HepG2 (cell line): ENCODE results near the gene NPBWR2. TPM values are rescaled to one million over a fixed set of nuclear protein-coding genes. Genes with fewer than 3 reads are reported as not detected.
A peak's percentile ranks its signal among the peaks of the same experiment; 100 is the strongest.

Experiments used
- ARID4A ChIP-seq: sonication (generic); formaldehyde crosslinking; IDR thresholded peaks from 2 replicates; pipeline ENCODE4 v1.5.0; 2020; ENCODE audit warnings: mild to moderate bottlenecking, missing genetic modification reagents, borderline replicate concordance
- GABPB1 ChIP-seq: IDR thresholded peaks from 2 replicates; pipeline ENCODE4 v1.6.1; 2016; ENCODE audit warnings: mild to moderate bottlenecking, missing genetic modification reagents, moderate library complexity, missing compliant biosample characterization
- KDM3A ChIP-seq: IDR thresholded peaks from 2 replicates; pipeline ENCODE4 v1.6.1; 2018; ENCODE audit warnings: low read depth, missing compliant biosample characterization
- MIER3 ChIP-seq: IDR thresholded peaks from 2 replicates; pipeline ENCODE4 v1.6.1; 2016; ENCODE audit warnings: missing compliant biosample characterization, borderline replicate concordance
- MYC ChIP-seq: sonication (generic); formaldehyde crosslinking; IDR thresholded peaks from 2 replicates; pipeline ENCODE4 v1.9.0; 2021; ENCODE audit warnings: missing genetic modification reagents, borderline replicate concordance
- RFX3 ChIP-seq: IDR thresholded peaks from 2 replicates; pipeline ENCODE4 v1.6.1; 2016; ENCODE audit warnings: missing biosample characterization, missing genetic modification reagents
- ZBED4 ChIP-seq: sonication (generic); formaldehyde crosslinking; IDR thresholded peaks from 2 replicates; pipeline ENCODE4 v1.4.0; 2020; ENCODE audit warnings: missing genetic modification reagents, borderline replicate concordance
- ZBTB7B ChIP-seq: sonication (generic); formaldehyde crosslinking; IDR thresholded peaks from 2 replicates; pipeline ENCODE4 v1.4.0; 2020; ENCODE audit warnings: missing genetic modification reagents
- ZNF333 ChIP-seq: sonication (generic); formaldehyde crosslinking; IDR thresholded peaks from 2 replicates; pipeline ENCODE4 v1.4.0; 2020; ENCODE audit warnings: mild to moderate bottlenecking, missing genetic modification reagents, borderline replicate concordance
- ZNF557 ChIP-seq: sonication (generic); formaldehyde crosslinking; IDR thresholded peaks from 2 replicates; pipeline ENCODE4 v1.4.0; 2020; ENCODE audit warnings: missing genetic modification reagents
- polyA plus RNA-seq, 8 experiments: library from polyadenylated mRNA; depleted of rRNA in 3 of 8; stranded (reverse) in 7 of 8; unstranded in 1 of 8; fragments of >200 nt; fragmentation: Illumina TruSeq in 4 of 8; extraction: Trizol in 4 of 8; gene quantifications; 2 replicates each; pipeline versions ENCODE4 v1.2.1 to v1.2.3, GENCODE V29; 2011 to 2016; ENCODE audit warnings: low read depth in 4 of 8, missing spikeins in 1 of 8, mixed read lengths in 1 of 8; ENCODE audit not compliant: insufficient read depth in 1 of 8
- total RNA-seq, 5 experiments: library from RNA; depleted of rRNA; stranded (reverse); fragments of >200 nt; fragmentation: Illumina TruSeq; extraction: Trizol; gene quantifications; 2 replicates each; pipeline ENCODE4 v1.2.3, GENCODE V29; 2016; ENCODE audit warnings: low read depth in 1 of 5
- TF ChIP-seq, protein P1 (sequence below): sonication (generic); formaldehyde crosslinking; IDR thresholded peaks from 2 replicates; pipeline ENCODE4 v1.4.0; 2020; ENCODE audit warnings: mild to moderate bottlenecking, missing genetic modification reagents, borderline replicate concordance
- TF ChIP-seq, protein P2 (sequence below): sonication (generic); formaldehyde crosslinking; IDR thresholded peaks from 2 replicates; pipeline ENCODE4 v1.4.0; 2020; ENCODE audit warnings: missing genetic modification reagents

NPBWR2 gene
- total and polyA plus RNA-seq, 2 of the 13 experiments (the other 11 are each of a cell fraction or from before 2014, with no cell fraction given), result not detected

- TF ChIP-seq ZBED4 (CRISPR knock-in tag) (peak; percentile 57; the same call in 1 of the 2 replicates), ZNF333 (CRISPR knock-in tag) (no peak), ZBTB7B (CRISPR knock-in tag) (peak; percentile 88; the same call in 1 of the 2 replicates), MYC (CRISPR knock-in tag) (peak; percentile 71; the same call in 1 of the 2 replicates), GABPB1 (peak; percentile 60; the same call in 1 of the 2 replicates), ARID4A (CRISPR knock-in tag) (no peak; the same call in 1 of the 2 replicates), ZNF557 (CRISPR knock-in tag) (no peak), RFX3 (CRISPR knock-in tag) (no peak), KDM3A (no peak), MIER3 (no peak)
- TF ChIP-seq, protein P1, sequence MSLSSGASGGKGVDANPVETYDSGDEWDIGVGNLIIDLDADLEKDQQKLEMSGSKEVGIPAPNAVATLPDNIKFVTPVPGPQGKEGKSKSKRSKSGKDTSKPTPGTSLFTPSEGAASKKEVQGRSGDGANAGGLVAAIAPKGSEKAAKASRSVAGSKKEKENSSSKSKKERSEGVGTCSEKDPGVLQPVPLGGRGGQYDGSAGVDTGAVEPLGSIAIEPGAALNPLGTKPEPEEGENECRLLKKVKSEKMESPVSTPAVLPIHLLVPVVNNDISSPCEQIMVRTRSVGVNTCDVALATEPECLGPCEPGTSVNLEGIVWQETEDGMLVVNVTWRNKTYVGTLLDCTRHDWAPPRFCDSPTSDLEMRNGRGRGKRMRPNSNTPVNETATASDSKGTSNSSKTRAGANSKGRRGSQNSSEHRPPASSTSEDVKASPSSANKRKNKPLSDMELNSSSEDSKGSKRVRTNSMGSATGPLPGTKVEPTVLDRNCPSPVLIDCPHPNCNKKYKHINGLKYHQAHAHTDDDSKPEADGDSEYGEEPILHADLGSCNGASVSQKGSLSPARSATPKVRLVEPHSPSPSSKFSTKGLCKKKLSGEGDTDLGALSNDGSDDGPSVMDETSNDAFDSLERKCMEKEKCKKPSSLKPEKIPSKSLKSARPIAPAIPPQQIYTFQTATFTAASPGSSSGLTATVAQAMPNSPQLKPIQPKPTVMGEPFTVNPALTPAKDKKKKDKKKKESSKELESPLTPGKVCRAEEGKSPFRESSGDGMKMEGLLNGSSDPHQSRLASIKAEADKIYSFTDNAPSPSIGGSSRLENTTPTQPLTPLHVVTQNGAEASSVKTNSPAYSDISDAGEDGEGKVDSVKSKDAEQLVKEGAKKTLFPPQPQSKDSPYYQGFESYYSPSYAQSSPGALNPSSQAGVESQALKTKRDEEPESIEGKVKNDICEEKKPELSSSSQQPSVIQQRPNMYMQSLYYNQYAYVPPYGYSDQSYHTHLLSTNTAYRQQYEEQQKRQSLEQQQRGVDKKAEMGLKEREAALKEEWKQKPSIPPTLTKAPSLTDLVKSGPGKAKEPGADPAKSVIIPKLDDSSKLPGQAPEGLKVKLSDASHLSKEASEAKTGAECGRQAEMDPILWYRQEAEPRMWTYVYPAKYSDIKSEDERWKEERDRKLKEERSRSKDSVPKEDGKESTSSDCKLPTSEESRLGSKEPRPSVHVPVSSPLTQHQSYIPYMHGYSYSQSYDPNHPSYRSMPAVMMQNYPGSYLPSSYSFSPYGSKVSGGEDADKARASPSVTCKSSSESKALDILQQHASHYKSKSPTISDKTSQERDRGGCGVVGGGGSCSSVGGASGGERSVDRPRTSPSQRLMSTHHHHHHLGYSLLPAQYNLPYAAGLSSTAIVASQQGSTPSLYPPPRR (CRISPR knock-in tag), result no peak
- TF ChIP-seq, protein P2, sequence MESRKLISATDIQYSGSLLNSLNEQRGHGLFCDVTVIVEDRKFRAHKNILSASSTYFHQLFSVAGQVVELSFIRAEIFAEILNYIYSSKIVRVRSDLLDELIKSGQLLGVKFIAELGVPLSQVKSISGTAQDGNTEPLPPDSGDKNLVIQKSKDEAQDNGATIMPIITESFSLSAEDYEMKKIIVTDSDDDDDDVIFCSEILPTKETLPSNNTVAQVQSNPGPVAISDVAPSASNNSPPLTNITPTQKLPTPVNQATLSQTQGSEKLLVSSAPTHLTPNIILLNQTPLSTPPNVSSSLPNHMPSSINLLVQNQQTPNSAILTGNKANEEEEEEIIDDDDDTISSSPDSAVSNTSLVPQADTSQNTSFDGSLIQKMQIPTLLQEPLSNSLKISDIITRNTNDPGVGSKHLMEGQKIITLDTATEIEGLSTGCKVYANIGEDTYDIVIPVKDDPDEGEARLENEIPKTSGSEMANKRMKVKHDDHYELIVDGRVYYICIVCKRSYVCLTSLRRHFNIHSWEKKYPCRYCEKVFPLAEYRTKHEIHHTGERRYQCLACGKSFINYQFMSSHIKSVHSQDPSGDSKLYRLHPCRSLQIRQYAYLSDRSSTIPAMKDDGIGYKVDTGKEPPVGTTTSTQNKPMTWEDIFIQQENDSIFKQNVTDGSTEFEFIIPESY, result 0 out of 2 replicates have a peak, but pooled peaks have one; percentile 31
Measured at GRCh38 chr20:64101731-64102621, 5.4 kb downstream of the NPBWR2 start (continued).
